B cell (primary cell): ENCODE measurements around the gene EEF1AKMT3. TPM values are rescaled to one million over a fixed set of nuclear protein-coding genes. Genes with fewer than 3 reads are reported as not detected.

ENCODE experiments used
- ATAC-seq: fragments of 200-7000 bp; cut with Tn5 transposase; one replicate; pipeline ENCODE4 v1.10.0; 2021; ENCODE audit warnings: low read depth, mild to moderate bottlenecking, moderate number of reproducible peaks, moderate library complexity
- CTCF ChIA-PET: fragments of 350-600 bp; sonication (Branson Sonifier 250); formaldehyde crosslinking; loops from one replicate; lab custom pipeline; 2021; ENCODE audit warnings: antibody characterized with exemption, inconsistent platforms; lab: Charles Lee
- POLR2A ChIA-PET: fragments of 350-600 bp; sonication (Branson Sonifier 250); formaldehyde crosslinking; loops from one replicate; lab custom pipeline; 2021; ENCODE audit warnings: antibody characterized with exemption; lab: Charles Lee
- DNase-seq: peaks from one replicate; pipeline ENCODE4 v3.0.0; 2013
- H2AFZ ChIP-seq: 2 replicates; pipeline ENCODE4 v1.6.1; 2012; ENCODE audit warnings: mild to moderate bottlenecking, low read depth, low read length; ENCODE audit not compliant: insufficient read depth, poor library complexity, severe bottlenecking
- H3K27ac ChIP-seq, 2 donors: 1 replicate in 1 of 2; 2 replicates in 1 of 2; pipeline ENCODE4 v1.5.1; 2012 to 2013; ENCODE audit warnings: low read length in 2 of 2, mild to moderate bottlenecking in 2 of 2, moderate library complexity in 1 of 2
- H3K27me3 ChIP-seq, 4 experiments: fragments of 200-600 bp in 1 of 4; sonication (generic) in 1 of 4; replicated peaks in 1 of 4; 1 replicate in 2 of 4; 2 replicates in 2 of 4; pipeline versions ENCODE4 v1.6.1 to v1.7.0; 2013 to 2016; ENCODE audit warnings: low read length in 3 of 4, mild to moderate bottlenecking in 2 of 4, mixed read lengths in 1 of 4, moderate library complexity in 1 of 4; ENCODE audit not compliant: insufficient read depth in 4 of 4, control insufficient read depth in 3 of 4; ENCODE audit errors: control extremely low read depth in 1 of 4
- H3K36me3 ChIP-seq, 2 experiments: replicated peaks in 1 of 2; 1 replicate in 1 of 2; 2 replicates in 1 of 2; pipeline versions ENCODE4 v1.6.1 to v1.7.1; 2013; ENCODE audit warnings: low read length in 1 of 2; ENCODE audit not compliant: insufficient read depth in 2 of 2, control insufficient read depth in 1 of 2; ENCODE audit errors: control extremely low read depth in 1 of 2, extremely low read depth in 1 of 2
- H3K4me1 ChIP-seq, 2 donors: fragments of 200-600 bp in 1 of 2; sonication (generic) in 1 of 2; 1 replicate in 1 of 2; 2 replicates in 1 of 2; pipeline versions ENCODE4 v1.5.1 to v1.6.1; 2013 to 2017; ENCODE audit warnings: low read length in 2 of 2; ENCODE audit not compliant: control insufficient read depth in 2 of 2, insufficient read depth in 2 of 2
- H3K4me2 ChIP-seq: replicated peaks from 2 replicates; pipeline ENCODE3; 2012; ENCODE audit warnings: mild to moderate bottlenecking, low read depth, low read length; ENCODE audit not compliant: poor library complexity, severe bottlenecking
- H3K4me3 ChIP-seq, 5 experiments: fragments of 200-600 bp in 1 of 5; sonication (generic) in 1 of 5; 1 replicate in 3 of 5; 2 replicates in 2 of 5; pipeline versions ENCODE4 v1.5.1 to v1.7.0; 2011 to 2016; ENCODE audit warnings: low read length in 4 of 5, mild to moderate bottlenecking in 4 of 5, low read depth in 2 of 5, control low read depth in 1 of 5, moderate library complexity in 1 of 5; ENCODE audit not compliant: insufficient read depth in 1 of 5; ENCODE audit errors: control extremely low read depth in 1 of 5, extremely low read depth in 1 of 5
- H3K79me2 ChIP-seq: fragments of 200-600 bp; sonication (generic); one replicate; pipeline ENCODE4 v1.6.0; 2016; ENCODE audit warnings: low read length; ENCODE audit not compliant: control insufficient read depth, insufficient read depth
- H3K9ac ChIP-seq: fragments of 200-600 bp; sonication (generic); 2 replicates; pipeline ENCODE4 v1.6.1; 2017; ENCODE audit warnings: mild to moderate bottlenecking, low read length, moderate library complexity
- H3K9me3 ChIP-seq, 3 donors: one replicate each; pipeline versions ENCODE4 v1.6.1 to v1.7.1; 2013; ENCODE audit warnings: low read length in 2 of 3; ENCODE audit not compliant: control insufficient read depth in 2 of 3, insufficient read depth in 1 of 3; ENCODE audit errors: control extremely low read depth in 1 of 3
- H4K20me1 ChIP-seq: 2 replicates; pipeline ENCODE4 v1.6.0; 2012; ENCODE audit warnings: mild to moderate bottlenecking, low read length; ENCODE audit not compliant: insufficient read depth, control insufficient read depth, poor library complexity, severe bottlenecking
- H3K27ac Mint-ChIP-seq: one replicate; pipeline ENCODE4 v1.8.0; 2021; ENCODE audit warnings: mixed read lengths
- H3K27me3 Mint-ChIP-seq: one replicate; pipeline ENCODE4 v1.8.0; 2021; ENCODE audit warnings: mixed read lengths
- H3K4me1 Mint-ChIP-seq: one replicate; pipeline ENCODE4 v1.8.0; 2021; ENCODE audit warnings: mixed read lengths
- H3K4me3 Mint-ChIP-seq: one replicate; pipeline ENCODE4 v1.8.0; 2021; ENCODE audit warnings: mixed read lengths
- H3K9me3 Mint-ChIP-seq: one replicate; pipeline ENCODE4 v1.8.0; 2022; ENCODE audit warnings: mixed read lengths; ENCODE audit not compliant: insufficient read depth
- CTCF ChIP-seq: fragments of 200-600 bp; IDR thresholded peaks from one replicate; pipeline ENCODE4 v1.8.0; 2022; ENCODE audit warnings: antibody characterized with exemption, mild to moderate bottlenecking
- EZH2 ChIP-seq: IDR thresholded peaks from 2 replicates; pipeline ENCODE4 v1.6.1; 2012; ENCODE audit warnings: borderline replicate concordance, low read depth, mild to moderate bottlenecking, moderate library complexity, low read length; ENCODE audit not compliant: insufficient read depth, poor library complexity, severe bottlenecking
- WGBS: methylation state at CpG from one replicate; pipeline ENCODE4 v1.1.5; 2013; ENCODE audit warnings: missing lambda C conversion rate; ENCODE audit not compliant: insufficient coverage; 5-methylcytosine and 5-hydroxymethylcytosine counted together
- intact Hi-C: fragments of 100-400 bp; cut with micrococcal nuclease; formaldehyde crosslinking; loops from one replicate; pipeline ENCODE4 v1.10.0; 2022
- polyA plus RNA-seq: library from polyadenylated mRNA; depleted of rRNA; stranded (reverse); fragments of >200 nt; gene quantifications from 2 replicates; pipeline ENCODE4 v1.2.3, GENCODE V29; 2012
- total RNA-seq, 2 donors: library from RNA; stranded (reverse); fragments of 120-200 nt in 1 of 2; gene quantifications; 1 replicate in 1 of 2; 2 replicates in 1 of 2; pipeline versions ENCODE4 v1.2.3 to v1.2.4, GENCODE V29; 2013 to 2022

EEF1AKMT3 gene
- total and polyA plus RNA-seq, 2 donors (not counting 1 experiment from before 2014, with no cell fraction given) = 0.89 to 1.3 TPM

GRCh38 chr12:57777911-57778310 lies 5.5 kb downstream of the EEF1AKMT3 start:
- Histone ChIP-seq H3K79me2 (peaks cover 4% of the 10 kb centered on the region), H3K27me3 (no peaks in the 10 kb centered on the region), H3K36me3 (no peaks in the 10 kb centered on the region), H3K4me3 (no peak overlapping the region), H4K20me1 (no peaks in the 10 kb centered on the region), H3K4me1 (peaks cover 6 to 7% of the 10 kb centered on the region in 2 donors), H2AFZ (no peak overlapping the region), H3K27ac (no peak overlapping the region), H3K4me2 (no peak overlapping the region), H3K9ac (no peak overlapping the region), H3K9me3 (no peaks in the 10 kb centered on the region)
- CTCF ChIA-PET = interaction anchor here (0.7 to 1.0 kb wide), 2 partner anchors 22 to 25 kb away, joined by 3 read pairs; no protein-coding TSS in a partner anchor
- ATAC-seq (no peak), DNase-seq (no peak)
- peaks cover 9% of the 10 kb centered on the region for H3K4me1 Mint-ChIP-seq
- H3K27me3 Mint-ChIP-seq = no peaks in the 10 kb centered on the region
- POLR2A ChIA-PET = interaction anchor here (0.7 kb wide), 1 partner anchor 1308 kb away, joined by 6 read pairs; no protein-coding TSS in a partner anchor
- intact Hi-C loops = no loop called here
- no peaks in the 10 kb centered on the region for H3K9me3 Mint-ChIP-seq
- no peak overlapping the region for H3K4me3 Mint-ChIP-seq
- TF ChIP-seq EZH2 (no peak), CTCF (no peak)
- WGBS = 100% methylated on average over 3 of the region's 7 CpGs
- H3K27ac Mint-ChIP-seq = no peak overlapping the region

GRCh38 chr12:57779736-57780135 lies 7.3 kb downstream of the EEF1AKMT3 start:
- Histone ChIP-seq H3K4me1 (peaks cover 9 to 17% of the 10 kb centered on the region in 2 donors), H3K9me3 (no peaks in the 10 kb centered on the region), H2AFZ (no peak overlapping the region), H3K9ac (no peak overlapping the region), H3K4me3 (no peak overlapping the region), H3K27me3 (no peaks in the 10 kb centered on the region), H3K27ac (no peak overlapping the region), H3K79me2 (peaks cover 20% of the 10 kb centered on the region), H3K36me3 (no peaks in the 10 kb centered on the region), H4K20me1 (no peaks in the 10 kb centered on the region), H3K4me2 (no peak overlapping the region)
- DNase-seq (no peak), ATAC-seq (no peak)
- 100% methylated on average over 1 of the region's 1 CpG for WGBS
- TF ChIP-seq CTCF = no peak
- TF ChIP-seq EZH2 = no peak
- Mint-ChIP-seq H3K9me3 (no peaks in the 10 kb centered on the region), H3K4me3 (no peak overlapping the region), H3K27ac (no peak overlapping the region), H3K4me1 (peaks cover 18% of the 10 kb centered on the region), H3K27me3 (no peaks in the 10 kb centered on the region)
- POLR2A ChIA-PET = no interaction called here
- intact Hi-C loops = loop anchor here (5.0 kb wide), 1 partner anchor 37 kb away; no protein-coding TSS in a partner anchor
- CTCF ChIA-PET = interaction anchor here (1.3 to 6.9 kb wide), 4 partner anchors 14 to 125 kb away, joined by 4 to 59 read pairs (median 6); no protein-coding TSS in a partner anchor
